Ascending aorta (tissue), 2 donors: Measurements from ENCODE around the gene ERGIC2. TPM values are rescaled to one million over a fixed set of nuclear protein-coding genes. Genes with fewer than 3 reads are reported as not detected.

Experiments used
- DNase-seq, 2 donors: peaks; one replicate each; pipeline ENCODE4 v3.0.0-alpha.2; 2019; ENCODE audit warnings: low spot score in 2 of 2
- H3K27ac ChIP-seq, 2 donors: fragments of 200-600 bp; sonication (generic); one replicate each; pipeline ENCODE4 v1.5.1; 2016 to 2017; ENCODE audit warnings: mild to moderate bottlenecking in 1 of 2
- H3K27me3 ChIP-seq: fragments of 200-600 bp; sonication (generic); one replicate; pipeline ENCODE4 v1.5.1; 2017
- H3K36me3 ChIP-seq, 2 donors: fragments of 200-600 bp; sonication (generic); one replicate each; pipeline ENCODE4 v1.5.1; 2016
- H3K4me1 ChIP-seq, 2 donors: fragments of 200-600 bp; sonication (generic); one replicate each; pipeline ENCODE4 v1.5.1; 2016 to 2017; ENCODE audit warnings: mild to moderate bottlenecking in 1 of 2
- H3K4me3 ChIP-seq, 2 donors: fragments of 200-600 bp; sonication (generic); one replicate each; pipeline ENCODE4 v1.5.1; 2016 to 2017; ENCODE audit warnings: mild to moderate bottlenecking in 1 of 2
- H3K9me3 ChIP-seq, 2 donors: fragments of 200-600 bp; sonication (generic); one replicate each; pipeline ENCODE4 v1.5.1; 2016
- intact Hi-C: fragments of 100-400 bp; cut with DNase I; formaldehyde crosslinking; loops from one replicate; pipeline ENCODE4 v1.15.1; 2023
- total RNA-seq: library from RNA; depleted of rRNA; stranded (reverse); fragments of >200 nt; gene quantifications from one replicate; pipeline ENCODE4 v1.1.0, GENCODE V29; 2016
- TF ChIP-seq, protein P1 (sequence below), 3 experiments: fragments of 200-600 bp in 2 of 3; fragments of 450-650 bp in 1 of 3; sonication (generic) in 2 of 3; IDR thresholded peaks; one replicate each; pipeline ENCODE4 v1.5.1; 2016 to 2019; ENCODE audit warnings: antibody characterized with exemption in 3 of 3, mild to moderate bottlenecking in 1 of 3, moderate library complexity in 1 of 3

ERGIC2 gene, protein sequence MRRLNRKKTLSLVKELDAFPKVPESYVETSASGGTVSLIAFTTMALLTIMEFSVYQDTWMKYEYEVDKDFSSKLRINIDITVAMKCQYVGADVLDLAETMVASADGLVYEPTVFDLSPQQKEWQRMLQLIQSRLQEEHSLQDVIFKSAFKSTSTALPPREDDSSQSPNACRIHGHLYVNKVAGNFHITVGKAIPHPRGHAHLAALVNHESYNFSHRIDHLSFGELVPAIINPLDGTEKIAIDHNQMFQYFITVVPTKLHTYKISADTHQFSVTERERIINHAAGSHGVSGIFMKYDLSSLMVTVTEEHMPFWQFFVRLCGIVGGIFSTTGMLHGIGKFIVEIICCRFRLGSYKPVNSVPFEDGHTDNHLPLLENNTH
- 12.5 TPM for total RNA-seq

DNA sequence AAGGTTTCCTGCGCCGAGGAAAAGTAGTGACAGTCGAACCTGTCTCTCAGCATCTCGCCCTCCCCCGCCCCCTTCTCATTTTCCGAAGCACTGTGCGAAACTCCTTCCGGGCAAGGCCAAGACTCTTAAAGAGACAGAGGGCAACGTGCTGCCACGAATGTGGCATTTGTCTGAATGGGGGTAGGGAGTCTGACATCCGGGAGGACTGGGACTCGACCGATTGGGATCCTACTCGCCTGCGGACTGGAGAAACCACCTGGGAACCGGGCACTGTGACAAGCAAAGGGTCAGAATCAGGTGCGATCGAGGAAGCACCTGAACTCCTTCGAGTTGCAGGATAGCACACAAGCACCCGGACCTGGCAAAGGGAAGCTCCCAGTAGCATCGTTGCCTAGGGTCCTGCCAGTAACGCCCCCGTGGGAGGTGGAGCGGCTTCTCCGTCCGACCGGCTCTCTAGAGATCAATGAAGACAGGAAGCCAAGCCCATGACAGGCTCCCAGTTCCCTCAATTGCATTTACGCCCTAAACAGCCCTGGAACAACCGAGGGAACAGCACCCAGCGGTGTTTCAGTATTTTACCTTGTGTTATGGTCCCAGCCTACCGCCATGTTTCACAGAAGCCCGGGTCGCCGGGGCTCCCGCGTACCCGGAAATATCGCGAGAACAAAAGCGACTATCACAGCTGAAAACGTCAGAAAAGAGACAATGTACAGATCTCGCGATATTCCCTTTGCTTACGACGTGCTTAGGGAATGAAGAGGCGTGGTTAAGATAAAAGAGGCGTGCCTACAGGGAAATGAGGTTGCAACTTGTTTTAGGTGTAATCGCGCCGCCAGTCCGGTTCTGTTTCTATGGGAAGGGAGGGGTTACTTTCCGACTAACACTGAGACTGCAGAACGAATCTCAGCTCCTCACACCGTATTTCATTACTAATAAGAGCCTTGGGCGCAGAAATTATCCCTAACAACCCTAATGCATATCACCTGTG lies at the start of gene ERGIC2:
Gene ERGIC2, minus strand, starts transcription at position 637 of the 988 bp plus-strand sequence. CDS start 9,539 bp downstream, outside the sequence.
- TF ChIP-seq, protein P1, sequence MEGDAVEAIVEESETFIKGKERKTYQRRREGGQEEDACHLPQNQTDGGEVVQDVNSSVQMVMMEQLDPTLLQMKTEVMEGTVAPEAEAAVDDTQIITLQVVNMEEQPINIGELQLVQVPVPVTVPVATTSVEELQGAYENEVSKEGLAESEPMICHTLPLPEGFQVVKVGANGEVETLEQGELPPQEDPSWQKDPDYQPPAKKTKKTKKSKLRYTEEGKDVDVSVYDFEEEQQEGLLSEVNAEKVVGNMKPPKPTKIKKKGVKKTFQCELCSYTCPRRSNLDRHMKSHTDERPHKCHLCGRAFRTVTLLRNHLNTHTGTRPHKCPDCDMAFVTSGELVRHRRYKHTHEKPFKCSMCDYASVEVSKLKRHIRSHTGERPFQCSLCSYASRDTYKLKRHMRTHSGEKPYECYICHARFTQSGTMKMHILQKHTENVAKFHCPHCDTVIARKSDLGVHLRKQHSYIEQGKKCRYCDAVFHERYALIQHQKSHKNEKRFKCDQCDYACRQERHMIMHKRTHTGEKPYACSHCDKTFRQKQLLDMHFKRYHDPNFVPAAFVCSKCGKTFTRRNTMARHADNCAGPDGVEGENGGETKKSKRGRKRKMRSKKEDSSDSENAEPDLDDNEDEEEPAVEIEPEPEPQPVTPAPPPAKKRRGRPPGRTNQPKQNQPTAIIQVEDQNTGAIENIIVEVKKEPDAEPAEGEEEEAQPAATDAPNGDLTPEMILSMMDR (IDR thresholded peaks at IDR 0.05), result no peak
- Histone ChIP-seq H3K4me3 (peak within 1 kb of the TSS; percentile 76 to 88), H3K4me1 (peaks cover 0 to 9% of the 10 kb centered on the region in 2 donors), H3K27ac (peak within 1 kb of the TSS; percentile 75 to 86), H3K36me3 (no peaks in the 10 kb centered on the region), H3K27me3 (no peaks in the 10 kb centered on the region), H3K9me3 (no peaks in the 10 kb centered on the region)
- DNase-seq, result peak; percentile 83 to 97
- intact Hi-C loops, result loop anchor here (1.0 to 10.0 kb wide), 6 partner anchors 324 to 1946 kb away; partner anchors contain the start of genes IPO8, SINHCAF and TMTC1

DNA sequence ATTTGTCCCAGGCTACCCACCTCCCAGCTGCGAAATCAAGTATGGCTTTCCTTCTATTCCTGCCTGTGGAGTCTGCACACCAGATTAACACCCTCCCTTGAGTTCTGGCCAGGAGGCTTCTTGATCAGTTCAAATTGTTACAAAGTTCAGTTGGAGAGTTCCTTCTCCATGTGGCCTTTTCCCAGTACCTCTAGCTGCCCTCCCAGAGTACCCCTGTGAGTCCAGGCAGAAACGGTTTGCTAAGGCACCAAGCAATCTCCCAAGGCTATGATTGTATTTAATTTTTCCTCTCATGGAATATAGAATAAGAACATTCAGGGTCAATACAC lies 49.7 kb upstream of the ERGIC2 start:
- DNase-seq, result no peak
- no peaks in the 10 kb centered on the region for H3K36me3 ChIP-seq
- H3K27me3 ChIP-seq, result no peaks in the 10 kb centered on the region
- H3K4me1 ChIP-seq, result no peaks in the 10 kb centered on the region
- H3K27ac ChIP-seq, result no peak overlapping the region
- no peaks in the 10 kb centered on the region for H3K9me3 ChIP-seq
- H3K4me3 ChIP-seq, result no peak overlapping the region
- intact Hi-C loops, result no loop called here
- TF ChIP-seq, protein P1 (IDR thresholded peaks at IDR 0.05), result no peak

DNA sequence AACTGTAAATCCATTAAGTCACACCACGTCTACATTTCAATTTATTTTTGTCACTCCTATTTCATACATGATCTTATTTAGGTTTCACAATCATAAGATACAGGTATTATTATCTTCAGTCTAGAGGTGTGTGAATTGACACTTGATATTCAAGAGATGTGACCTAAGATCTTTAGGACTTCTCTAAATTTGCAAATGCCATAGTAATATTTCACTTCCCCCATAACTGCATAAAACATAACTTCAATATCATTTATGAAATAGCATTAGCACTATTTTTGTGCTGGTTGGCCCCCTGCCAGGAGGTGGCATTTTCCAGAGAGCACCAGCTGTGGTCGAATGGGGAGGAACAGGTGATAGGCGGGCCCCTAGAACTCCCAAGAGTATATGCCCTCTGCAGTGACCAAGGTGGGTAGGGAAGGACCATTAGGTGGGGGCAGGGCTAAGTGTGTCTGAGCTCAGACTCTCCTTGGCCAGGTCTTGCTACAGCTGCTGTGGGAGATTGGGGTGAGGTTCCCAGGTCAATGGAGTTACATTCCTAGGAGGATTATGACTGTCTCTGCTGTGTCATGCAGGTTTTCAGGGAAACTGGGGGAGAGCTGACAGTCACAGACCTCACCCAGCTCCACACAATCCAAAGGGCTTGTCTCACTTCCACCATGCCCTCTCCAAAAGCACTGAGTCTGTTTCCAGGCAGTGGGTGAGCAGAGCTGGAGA lies 49.2 kb upstream of the ERGIC2 start:
- intact Hi-C loops, result no loop called here
- H3K27me3 ChIP-seq, result no peaks in the 10 kb centered on the region
- TF ChIP-seq, protein P1 (IDR thresholded peaks at IDR 0.05), result no peak
- H3K4me3 ChIP-seq, result no peak overlapping the region
- no peaks in the 10 kb centered on the region for H3K36me3 ChIP-seq
- H3K9me3 ChIP-seq, result no peaks in the 10 kb centered on the region
- DNase-seq, result no peak
- H3K27ac ChIP-seq, result no peak overlapping the region
- no peaks in the 10 kb centered on the region for H3K4me1 ChIP-seq

DNA sequence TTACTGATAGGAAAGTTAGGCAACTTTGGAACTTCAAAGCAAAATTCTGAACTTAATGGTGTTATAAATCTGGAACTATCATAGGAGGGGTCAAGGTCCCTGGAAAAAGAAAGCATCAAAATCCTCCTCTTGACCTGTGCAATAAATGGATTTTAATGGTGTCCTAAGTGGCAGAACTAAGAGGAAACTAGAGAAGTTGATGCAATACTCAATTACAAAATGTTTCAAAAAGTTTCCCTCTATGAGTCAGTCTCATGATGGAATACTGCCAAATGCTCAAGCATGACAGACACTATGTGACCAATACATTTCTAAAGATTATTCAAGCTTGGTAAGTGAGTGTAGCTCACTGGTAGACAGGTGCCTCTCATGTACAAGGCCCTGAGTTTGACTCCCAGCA lies 47.7 kb upstream of the ERGIC2 start:
- no peak overlapping the region for H3K27ac ChIP-seq
- no peaks in the 10 kb centered on the region for H3K4me1 ChIP-seq
- intact Hi-C loops, result no loop called here
- DNase-seq, result no peak
- no peaks in the 10 kb centered on the region for H3K9me3 ChIP-seq
- no peak overlapping the region for H3K4me3 ChIP-seq
- TF ChIP-seq, protein P1 (IDR thresholded peaks at IDR 0.05), result no peak
- no peaks in the 10 kb centered on the region for H3K27me3 ChIP-seq
- no peaks in the 10 kb centered on the region for H3K36me3 ChIP-seq

DNA sequence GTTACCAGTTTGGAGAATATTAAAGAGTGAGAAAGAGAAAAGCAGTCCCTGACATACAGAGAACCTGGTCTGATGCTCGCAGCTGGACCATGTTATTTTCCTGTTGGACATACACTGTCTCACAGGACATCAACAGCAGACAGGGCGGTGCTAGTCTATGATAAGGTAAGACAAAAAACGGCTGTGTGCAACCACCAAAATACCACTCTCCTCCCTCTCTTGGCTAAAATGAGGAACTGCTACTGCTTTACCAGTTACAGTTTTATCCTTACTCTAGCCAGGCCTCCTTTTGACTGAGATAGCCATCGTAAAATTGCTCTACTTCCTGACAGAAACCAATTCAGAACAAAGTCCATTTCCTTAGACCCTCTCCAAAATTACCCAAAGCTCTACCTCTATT lies 47.0 kb upstream of the ERGIC2 start:
- TF ChIP-seq, protein P1 (IDR thresholded peaks at IDR 0.05), result no peak
- intact Hi-C loops, result no loop called here
- Histone ChIP-seq H3K27ac (no peak overlapping the region), H3K9me3 (no peaks in the 10 kb centered on the region), H3K4me1 (no peaks in the 10 kb centered on the region), H3K4me3 (no peak overlapping the region), H3K27me3 (no peaks in the 10 kb centered on the region), H3K36me3 (no peaks in the 10 kb centered on the region)
- no peak for DNase-seq
